B cell (primary cell): Measurements from ENCODE around the gene PYCR2.

Experiments used
- EZH2 ChIP-seq: IDR thresholded peaks from 2 replicates; pipeline ENCODE4 v1.6.1; 2012; ENCODE audit warnings: borderline replicate concordance, low read depth, mild to moderate bottlenecking, moderate library complexity, low read length; ENCODE audit not compliant: insufficient read depth, poor library complexity, severe bottlenecking
- TF ChIP-seq, protein P1 (sequence below): fragments of 200-600 bp; IDR thresholded peaks from one replicate; pipeline ENCODE4 v1.8.0; 2022; ENCODE audit warnings: antibody characterized with exemption, mild to moderate bottlenecking

DNA sequence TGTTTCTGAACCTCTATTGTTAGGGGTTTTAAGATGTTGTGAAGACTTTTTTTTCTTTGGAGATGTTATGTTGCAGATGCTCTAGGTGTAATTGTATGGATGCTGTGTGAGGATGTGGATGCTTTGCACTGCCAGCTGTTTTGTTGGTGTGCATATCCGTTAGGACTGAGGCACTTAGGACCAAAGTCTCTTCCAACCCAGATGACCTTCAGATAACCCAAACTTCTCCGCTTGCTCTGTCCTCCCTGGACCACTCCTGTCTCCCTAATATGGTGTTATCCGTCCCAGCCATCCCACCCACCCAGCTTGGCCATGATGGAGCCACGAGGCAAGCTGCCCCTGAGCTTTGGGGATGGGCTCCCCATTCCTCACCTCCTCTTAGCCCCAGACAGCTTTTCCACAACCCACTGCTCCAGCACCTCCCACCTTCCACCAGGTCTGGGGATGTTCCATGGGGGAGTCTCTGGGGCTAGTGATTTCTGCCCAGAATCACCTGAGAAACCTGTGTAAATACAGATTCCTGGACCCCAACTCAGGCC is 22.1 kb upstream of the PYCR2 start:
- TF ChIP-seq, protein P1, sequence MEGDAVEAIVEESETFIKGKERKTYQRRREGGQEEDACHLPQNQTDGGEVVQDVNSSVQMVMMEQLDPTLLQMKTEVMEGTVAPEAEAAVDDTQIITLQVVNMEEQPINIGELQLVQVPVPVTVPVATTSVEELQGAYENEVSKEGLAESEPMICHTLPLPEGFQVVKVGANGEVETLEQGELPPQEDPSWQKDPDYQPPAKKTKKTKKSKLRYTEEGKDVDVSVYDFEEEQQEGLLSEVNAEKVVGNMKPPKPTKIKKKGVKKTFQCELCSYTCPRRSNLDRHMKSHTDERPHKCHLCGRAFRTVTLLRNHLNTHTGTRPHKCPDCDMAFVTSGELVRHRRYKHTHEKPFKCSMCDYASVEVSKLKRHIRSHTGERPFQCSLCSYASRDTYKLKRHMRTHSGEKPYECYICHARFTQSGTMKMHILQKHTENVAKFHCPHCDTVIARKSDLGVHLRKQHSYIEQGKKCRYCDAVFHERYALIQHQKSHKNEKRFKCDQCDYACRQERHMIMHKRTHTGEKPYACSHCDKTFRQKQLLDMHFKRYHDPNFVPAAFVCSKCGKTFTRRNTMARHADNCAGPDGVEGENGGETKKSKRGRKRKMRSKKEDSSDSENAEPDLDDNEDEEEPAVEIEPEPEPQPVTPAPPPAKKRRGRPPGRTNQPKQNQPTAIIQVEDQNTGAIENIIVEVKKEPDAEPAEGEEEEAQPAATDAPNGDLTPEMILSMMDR = no peak
- no peak for TF ChIP-seq EZH2
